Panc1 (cell line): Measurements from ENCODE around the gene C22orf39. TPM values are rescaled to one million over a fixed set of nuclear protein-coding genes. Genes with fewer than 3 reads are reported as not detected.

Source experiments
- ATAC-seq: fragments of 200-7000 bp; cut with Tn5 transposase; 2 replicates; pipeline ENCODE4 v1.9.1; 2020; ENCODE audit warnings: mild to moderate bottlenecking, moderate library complexity
- BruUV-seq: library from RNA; stranded (reverse); fragments of 400-500 nt; replicated peaks from 2 replicates; lab custom pipeline; 2021; lab: Mats Ljungman, UMichigan
- CTCF ChIA-PET: fragments of 300-600 bp; sonication (Branson Sonifier 250); formaldehyde crosslinking; loops from one replicate; lab custom pipeline; 2022; ENCODE audit warnings: antibody characterized with exemption; lab: Charles Lee
- POLR2A ChIA-PET: fragments of 300-600 bp; sonication (Branson Sonifier 250); formaldehyde crosslinking; loops from one replicate; lab custom pipeline; 2022; ENCODE audit warnings: antibody characterized with exemption; lab: Charles Lee
- DNase-seq: peaks from one replicate; pipeline ENCODE4 v3.0.0-alpha.2; 2010; ENCODE audit warnings: low read depth, low spot score
- H3K27ac ChIP-seq: 2 replicates; pipeline ENCODE4 v1.5.1; 2011; ENCODE audit warnings: mild to moderate bottlenecking, low read length, inconsistent platforms
- H3K27me3 ChIP-seq: fragments of 200-500 bp; sonication (Bioruptor generic); 2 replicates; pipeline ENCODE4 v1.6.0; 2014; ENCODE audit warnings: low read length, inconsistent platforms; ENCODE audit not compliant: control insufficient read depth, insufficient read depth
- H3K36me3 ChIP-seq: fragments of 200-500 bp; sonication (Bioruptor generic); 2 replicates; pipeline ENCODE4 v1.5.1; 2014; ENCODE audit warnings: inconsistent platforms, mild to moderate bottlenecking, low read length, moderate library complexity; ENCODE audit not compliant: control insufficient read depth, insufficient read depth
- H3K4me1 ChIP-seq: 2 replicates; pipeline ENCODE4 v1.5.1; 2011; ENCODE audit warnings: inconsistent platforms, mild to moderate bottlenecking, low read length, moderate library complexity; ENCODE audit not compliant: control insufficient read depth, insufficient read depth
- H3K4me3 ChIP-seq, 2 experiments: 2 replicates each; pipeline ENCODE4 v1.5.1; 2011 to 2012; ENCODE audit warnings: low read depth in 2 of 2, low read length in 2 of 2, mild to moderate bottlenecking in 2 of 2, inconsistent platforms in 1 of 2, moderate library complexity in 1 of 2
- H3K9me3 ChIP-seq: fragments of 200-500 bp; sonication (Bioruptor generic); 2 replicates; pipeline ENCODE4 v1.5.1; 2014; ENCODE audit warnings: low read depth, mild to moderate bottlenecking, inconsistent platforms, low read length, moderate library complexity; ENCODE audit not compliant: control insufficient read depth, insufficient read depth
- POLR2AphosphoS5 ChIP-seq: IDR thresholded peaks from 2 replicates; pipeline ENCODE4 v1.6.1; 2012; ENCODE audit warnings: mild to moderate bottlenecking, low read depth, low read length, moderate library complexity
- SIN3A ChIP-seq: IDR thresholded peaks from 2 replicates; pipeline ENCODE4 v1.6.1; 2012; ENCODE audit warnings: low read depth, mild to moderate bottlenecking, low read length, moderate library complexity, borderline replicate concordance; ENCODE audit not compliant: insufficient read depth
- TCF7L2 ChIP-seq: IDR thresholded peaks from 2 replicates; pipeline ENCODE4 v1.6.1; 2011; ENCODE audit warnings: mild to moderate bottlenecking, low read depth, low read length, inconsistent platforms
- in situ Hi-C: cut with HindIII; loops from 2 replicates; pipeline ENCODE4 v1.10.0; 2016; ENCODE audit warnings: low sequenced_read_pairs, low pct_unique_long_range_greater_than_20kb
- intact Hi-C: fragments of 100-400 bp; cut with micrococcal nuclease; formaldehyde crosslinking; loops from one replicate; pipeline ENCODE4 v1.10.0; 2022; ENCODE audit not compliant: unreplicated experiment
- total RNA-seq: library from RNA; stranded (reverse); gene quantifications from one replicate; pipeline ENCODE4 v1.2.1, GENCODE V29; 2021; ENCODE audit not compliant: unreplicated experiment
- TF ChIP-seq, protein P1 (sequence below), 2 experiments: IDR thresholded peaks; 2 replicates each; pipeline ENCODE4 v1.6.1; 2011 to 2012; ENCODE audit warnings: low read depth in 2 of 2, control low read depth in 1 of 2, low read length in 1 of 2, mild to moderate bottlenecking in 1 of 2, moderate library complexity in 1 of 2; ENCODE audit not compliant: insufficient read depth in 1 of 2
- TF ChIP-seq, protein P2 (sequence below): fragments of 450-650 bp; IDR thresholded peaks from 2 replicates; pipeline ENCODE4 v1.5.1; 2017; ENCODE audit warnings: mild to moderate bottlenecking

Gene C22orf39
- total RNA-seq, 1 experiment from 2014 or later = 20.5 TPM

DNA sequence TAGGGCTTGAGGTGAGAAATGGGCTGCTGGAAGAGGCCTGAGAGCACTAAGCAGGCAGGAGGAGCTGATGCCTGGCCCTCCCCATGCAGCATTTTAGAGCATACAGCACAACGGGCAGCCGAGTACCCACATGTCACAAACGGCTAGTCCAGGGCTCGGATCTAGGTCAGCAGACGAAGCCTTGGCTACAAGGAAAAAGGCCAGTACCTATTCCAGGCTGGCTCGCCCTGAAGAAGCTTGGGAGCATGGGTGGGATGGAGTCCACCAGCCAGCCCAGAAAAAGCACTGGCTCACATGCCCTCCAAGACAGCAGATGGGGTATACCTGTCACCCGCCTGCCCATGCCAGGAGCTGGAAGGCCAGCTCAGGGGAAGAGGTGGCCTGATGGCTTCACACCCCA lies 21.9 kb upstream of the C22orf39 start:
- Histone ChIP-seq H3K27me3 (no peaks in the 10 kb centered on the region), H3K9me3 (no peaks in the 10 kb centered on the region), H3K27ac (no peak overlapping the region), H3K4me3 (no peak overlapping the region), H3K4me1 (no peaks in the 10 kb centered on the region), H3K36me3 (peaks cover 17% of the 10 kb centered on the region)
- ChIA-PET POLR2A (no interaction called here), CTCF (no interaction called here)
- in situ Hi-C loops (no loop called here), intact Hi-C loops (no loop called here)
- DNase-seq = no peak
- no peak for ATAC-seq
- BruUV-seq = no TSS peak
- no peak for TF ChIP-seq POLR2AphosphoS5
- TF ChIP-seq SIN3A = no peak
- TF ChIP-seq TCF7L2 = no peak
- TF ChIP-seq, protein P1, sequence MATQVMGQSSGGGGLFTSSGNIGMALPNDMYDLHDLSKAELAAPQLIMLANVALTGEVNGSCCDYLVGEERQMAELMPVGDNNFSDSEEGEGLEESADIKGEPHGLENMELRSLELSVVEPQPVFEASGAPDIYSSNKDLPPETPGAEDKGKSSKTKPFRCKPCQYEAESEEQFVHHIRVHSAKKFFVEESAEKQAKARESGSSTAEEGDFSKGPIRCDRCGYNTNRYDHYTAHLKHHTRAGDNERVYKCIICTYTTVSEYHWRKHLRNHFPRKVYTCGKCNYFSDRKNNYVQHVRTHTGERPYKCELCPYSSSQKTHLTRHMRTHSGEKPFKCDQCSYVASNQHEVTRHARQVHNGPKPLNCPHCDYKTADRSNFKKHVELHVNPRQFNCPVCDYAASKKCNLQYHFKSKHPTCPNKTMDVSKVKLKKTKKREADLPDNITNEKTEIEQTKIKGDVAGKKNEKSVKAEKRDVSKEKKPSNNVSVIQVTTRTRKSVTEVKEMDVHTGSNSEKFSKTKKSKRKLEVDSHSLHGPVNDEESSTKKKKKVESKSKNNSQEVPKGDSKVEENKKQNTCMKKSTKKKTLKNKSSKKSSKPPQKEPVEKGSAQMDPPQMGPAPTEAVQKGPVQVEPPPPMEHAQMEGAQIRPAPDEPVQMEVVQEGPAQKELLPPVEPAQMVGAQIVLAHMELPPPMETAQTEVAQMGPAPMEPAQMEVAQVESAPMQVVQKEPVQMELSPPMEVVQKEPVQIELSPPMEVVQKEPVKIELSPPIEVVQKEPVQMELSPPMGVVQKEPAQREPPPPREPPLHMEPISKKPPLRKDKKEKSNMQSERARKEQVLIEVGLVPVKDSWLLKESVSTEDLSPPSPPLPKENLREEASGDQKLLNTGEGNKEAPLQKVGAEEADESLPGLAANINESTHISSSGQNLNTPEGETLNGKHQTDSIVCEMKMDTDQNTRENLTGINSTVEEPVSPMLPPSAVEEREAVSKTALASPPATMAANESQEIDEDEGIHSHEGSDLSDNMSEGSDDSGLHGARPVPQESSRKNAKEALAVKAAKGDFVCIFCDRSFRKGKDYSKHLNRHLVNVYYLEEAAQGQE (IDR thresholded peaks at IDR 0.05; ENCODE audit: insufficient read depth in 1 of 2, low read depth in 2 of 2, low read length in 1 of 2) = no peak
- TF ChIP-seq, protein P2, sequence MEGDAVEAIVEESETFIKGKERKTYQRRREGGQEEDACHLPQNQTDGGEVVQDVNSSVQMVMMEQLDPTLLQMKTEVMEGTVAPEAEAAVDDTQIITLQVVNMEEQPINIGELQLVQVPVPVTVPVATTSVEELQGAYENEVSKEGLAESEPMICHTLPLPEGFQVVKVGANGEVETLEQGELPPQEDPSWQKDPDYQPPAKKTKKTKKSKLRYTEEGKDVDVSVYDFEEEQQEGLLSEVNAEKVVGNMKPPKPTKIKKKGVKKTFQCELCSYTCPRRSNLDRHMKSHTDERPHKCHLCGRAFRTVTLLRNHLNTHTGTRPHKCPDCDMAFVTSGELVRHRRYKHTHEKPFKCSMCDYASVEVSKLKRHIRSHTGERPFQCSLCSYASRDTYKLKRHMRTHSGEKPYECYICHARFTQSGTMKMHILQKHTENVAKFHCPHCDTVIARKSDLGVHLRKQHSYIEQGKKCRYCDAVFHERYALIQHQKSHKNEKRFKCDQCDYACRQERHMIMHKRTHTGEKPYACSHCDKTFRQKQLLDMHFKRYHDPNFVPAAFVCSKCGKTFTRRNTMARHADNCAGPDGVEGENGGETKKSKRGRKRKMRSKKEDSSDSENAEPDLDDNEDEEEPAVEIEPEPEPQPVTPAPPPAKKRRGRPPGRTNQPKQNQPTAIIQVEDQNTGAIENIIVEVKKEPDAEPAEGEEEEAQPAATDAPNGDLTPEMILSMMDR = no peak

DNA sequence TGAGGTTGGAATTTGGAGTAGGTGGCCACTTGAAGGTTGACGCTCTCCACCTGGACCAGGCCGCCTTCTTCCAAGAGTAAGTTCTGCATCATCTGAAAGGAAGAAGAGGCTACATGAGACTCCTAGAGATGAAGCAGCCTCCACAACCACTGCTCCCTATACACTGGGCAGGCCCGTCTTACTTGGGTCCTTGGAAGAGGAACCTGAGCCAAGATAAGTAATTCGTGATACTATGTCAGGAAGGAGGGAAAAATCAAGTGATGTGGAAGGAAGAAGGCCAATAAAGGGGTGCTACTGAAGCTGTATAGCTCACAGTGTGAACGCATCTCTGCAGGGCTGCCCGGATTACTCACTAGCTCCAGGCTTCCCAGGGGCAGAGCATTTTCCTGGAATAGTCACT lies 20.4 kb upstream of the C22orf39 start:
- Histone ChIP-seq H3K27ac (no peak overlapping the region), H3K4me3 (no peak overlapping the region), H3K27me3 (no peaks in the 10 kb centered on the region), H3K9me3 (no peaks in the 10 kb centered on the region), H3K36me3 (peaks cover 27% of the 10 kb centered on the region), H3K4me1 (no peaks in the 10 kb centered on the region)
- TF ChIP-seq TCF7L2 (no peak), POLR2AphosphoS5 (no peak), SIN3A (no peak)
- TF ChIP-seq, protein P1 (IDR thresholded peaks at IDR 0.05; ENCODE audit: insufficient read depth in 1 of 2, low read depth in 2 of 2, low read length in 1 of 2) = no peak
- TF ChIP-seq, protein P2 = no peak
- in situ Hi-C loops = no loop called here
- ChIA-PET POLR2A (no interaction called here), CTCF (no interaction called here)
- no peak for DNase-seq
- intact Hi-C loops = no loop called here
- BruUV-seq = no TSS peak
- no peak for ATAC-seq
